ENCODE results near the gene ABCC9.

ABCC9 gene

DNA sequence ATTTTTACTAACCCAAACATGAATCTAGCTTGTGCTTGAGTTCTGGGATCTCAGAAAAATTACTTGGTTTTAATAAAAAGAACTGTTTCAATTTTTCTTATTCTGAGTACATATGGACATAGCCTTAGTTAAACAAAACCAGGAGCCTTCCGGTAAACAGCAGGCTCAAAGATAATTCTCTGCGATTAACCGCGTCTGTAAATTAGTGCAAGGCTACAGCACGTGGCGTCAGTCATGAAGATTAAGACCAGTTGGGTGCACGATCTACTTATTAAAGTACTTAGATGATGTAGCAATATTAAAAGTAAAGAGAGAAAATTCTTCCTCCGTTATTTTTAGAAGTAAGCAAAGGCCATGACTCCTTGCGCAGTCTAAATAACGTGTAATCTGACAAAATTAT, 167.4 kb downstream of the ABCC9 start:
- no peak for DNase-seq (ENCODE audit: low read depth)

DNA sequence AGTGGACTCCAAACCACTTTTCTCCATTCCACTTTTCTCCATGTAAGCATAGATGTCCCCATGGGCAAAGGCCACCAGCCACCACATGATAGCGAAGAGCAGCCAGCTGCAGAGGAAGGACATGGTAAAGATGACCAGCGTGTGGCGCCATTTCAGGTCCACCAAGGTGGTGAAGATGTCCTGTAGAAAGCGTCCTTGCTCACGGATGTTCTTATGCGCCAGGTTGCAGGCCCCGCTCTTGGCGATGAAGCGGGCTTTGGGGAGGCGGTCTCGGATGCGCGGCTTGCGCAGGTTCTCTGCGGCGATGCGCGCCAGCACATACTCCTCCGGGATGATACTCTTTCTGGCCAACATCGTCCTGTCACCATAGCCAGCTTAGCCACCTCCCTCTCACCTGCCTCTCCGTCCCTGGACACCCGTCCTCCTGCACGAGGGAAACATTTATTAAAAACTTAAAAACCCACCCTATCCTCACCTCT, 167.9 kb downstream of the ABCC9 start:
- DNase-seq (ENCODE audit: low read depth), result no peak

GRCh38 chr12:21771311-21771710, 169.9 kb downstream of the ABCC9 start:
- DNase-seq (ENCODE audit: low read depth), result peak; percentile 40

GRCh38 chr12:21769307-21769706, 171.9 kb downstream of the ABCC9 start:
- DNase-seq (ENCODE audit: low read depth), result no peak

DNA sequence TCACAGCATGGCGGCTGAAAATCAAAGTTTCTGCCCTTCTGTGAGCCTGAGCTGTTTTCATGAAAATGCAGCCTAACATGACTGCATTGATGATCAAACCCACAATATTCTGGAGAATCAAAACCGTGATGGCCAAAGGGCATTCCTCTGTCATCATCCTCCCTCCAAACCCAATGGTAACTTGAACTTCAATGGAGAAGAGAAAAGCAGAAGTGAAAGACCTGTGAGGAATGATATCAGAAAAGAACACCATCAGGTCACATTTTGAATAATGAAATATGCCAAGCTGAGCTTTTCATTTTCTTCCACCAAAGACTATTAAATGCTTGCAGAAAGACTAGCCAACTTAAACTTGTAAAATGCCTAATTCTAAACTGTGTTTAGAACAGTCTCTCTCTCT, 174.8 kb downstream of the ABCC9 start:
- DNase-seq (ENCODE audit: low read depth), result no peak

DNA sequence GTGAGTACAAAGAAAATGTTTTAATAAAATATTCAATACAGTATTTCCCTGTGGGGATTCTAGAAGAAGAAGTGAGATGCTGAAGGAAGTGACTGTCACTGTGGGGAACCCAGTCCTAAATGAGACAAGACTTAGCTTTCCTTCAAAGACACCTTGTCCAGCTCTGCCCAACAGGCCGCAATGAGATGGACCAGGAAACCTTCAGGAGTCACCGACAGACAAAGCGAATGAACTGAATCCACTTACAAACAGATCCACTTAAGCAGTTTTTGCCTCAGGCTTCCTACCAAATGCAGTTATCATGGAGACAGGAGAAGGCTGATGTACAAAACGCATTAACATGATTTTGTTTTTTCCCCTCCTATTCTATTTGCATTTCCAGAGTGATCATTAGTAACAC, 176.3 kb downstream of the ABCC9 start:
- no peak for DNase-seq (ENCODE audit: low read depth)

DNA sequence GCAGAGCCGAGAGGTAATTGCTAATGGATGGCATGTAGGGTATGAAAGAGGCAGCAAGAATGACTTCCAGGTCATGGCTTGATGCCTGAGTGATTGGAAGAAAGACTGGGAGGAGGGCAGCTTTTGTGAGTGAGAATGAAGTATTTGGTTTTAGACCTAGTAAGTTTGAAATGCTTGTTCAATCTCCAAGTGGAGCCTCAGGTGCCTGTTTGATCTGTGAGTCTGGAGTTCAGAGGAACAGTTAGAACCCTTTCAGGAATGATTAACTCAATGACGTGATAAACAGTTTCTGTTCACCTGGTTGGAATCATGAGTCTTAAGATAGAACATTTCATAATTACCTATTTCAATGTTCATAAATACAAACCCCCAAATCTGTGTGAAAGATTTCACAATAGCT, 177.2 kb downstream of the ABCC9 start:
- no peak for DNase-seq (ENCODE audit: low read depth)

DNA sequence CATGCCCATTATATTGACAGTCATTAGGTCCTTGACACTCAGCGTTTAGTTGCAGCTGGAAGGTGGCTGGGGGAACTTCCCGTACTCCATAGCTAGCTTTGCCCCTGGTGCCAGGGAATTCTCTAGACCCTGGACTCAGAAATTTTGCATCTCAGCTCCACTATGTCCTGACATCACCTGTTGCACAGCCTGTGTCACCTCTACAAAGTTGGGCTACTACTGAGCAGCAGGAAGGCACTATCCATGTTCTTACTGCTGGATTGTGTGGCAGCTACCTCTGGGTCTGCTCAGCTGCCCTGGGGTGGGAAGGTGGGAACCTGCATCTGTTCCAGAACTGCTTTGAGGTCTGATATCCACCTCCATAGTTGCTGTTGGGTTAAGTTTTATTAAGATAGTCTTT, 177.7 kb downstream of the ABCC9 start:
- no peak for DNase-seq (ENCODE audit: low read depth)

GRCh38 chr12:21759737-21760136, 181.5 kb downstream of the ABCC9 start:
- no peak for DNase-seq (ENCODE audit: low read depth)

GRCh38 chr12:21757735-21758134, 183.5 kb downstream of the ABCC9 start:
- no peak for DNase-seq (ENCODE audit: low read depth)

GRCh38 chr12:21756699-21757098, 184.5 kb downstream of the ABCC9 start:
- DNase-seq (ENCODE audit: low read depth), result no peak

- peak; percentile 10 for DNase-seq (ENCODE audit: low read depth)
Measured at GRCh38 chr12:21751517-21751916, 189.7 kb downstream of the ABCC9 start.

Measured in stromal cell of bone marrow (primary cell).